PC-3 (cell line): Measurements from ENCODE around the gene GALNTL6. TPM values are rescaled to one million over a fixed set of nuclear protein-coding genes. Genes with fewer than 3 reads are reported as not detected.

ENCODE experiments used
- ATAC-seq: fragments of 200-7000 bp; cut with Tn5 transposase; 2 replicates; pipeline ENCODE4 v1.9.1; 2020; ENCODE audit warnings: mild to moderate bottlenecking, moderate library complexity
- BruUV-seq: library from RNA; stranded (reverse); fragments of 400-500 nt; replicated peaks from 2 replicates; lab custom pipeline; 2021; lab: Mats Ljungman, UMichigan
- CTCF ChIA-PET: fragments of 300-600 bp; sonication (Branson Sonifier 250); formaldehyde crosslinking; loops from one replicate; lab custom pipeline; 2022; ENCODE audit warnings: antibody characterized with exemption; lab: Charles Lee
- POLR2A ChIA-PET: fragments of 300-600 bp; sonication (Branson Sonifier 250); formaldehyde crosslinking; loops from one replicate; lab custom pipeline; 2022; ENCODE audit warnings: antibody characterized with exemption; ENCODE audit not compliant: unreplicated experiment; lab: Charles Lee
- DNase-seq: peaks from one replicate; pipeline ENCODE4 v3.0.0-alpha.2; 2015
- H2AFZ ChIP-seq: fragments of 300-600 bp; sonication (generic); 2 replicates; pipeline ENCODE4 v1.6.0; 2016; ENCODE audit warnings: antibody characterized with exemption, low read length
- H3F3A ChIP-seq: fragments of 300-600 bp; sonication (generic); one replicate; pipeline ENCODE4 v1.6.0; 2017; ENCODE audit warnings: antibody characterized with exemption, low read length, control low read depth, mild to moderate bottlenecking; ENCODE audit not compliant: unreplicated experiment
- H3K27ac ChIP-seq: fragments of 300-600 bp; sonication (generic); 2 replicates; pipeline ENCODE4 v1.5.1; 2016; ENCODE audit warnings: mild to moderate bottlenecking, low read length
- H3K27me3 ChIP-seq: fragments of 300-600 bp; sonication (generic); 2 replicates; pipeline ENCODE4 v1.6.1; 2016; ENCODE audit warnings: low read length, mixed read lengths
- H3K36me3 ChIP-seq: fragments of 300-600 bp; sonication (generic); 2 replicates; pipeline ENCODE4 v1.6.1; 2016; ENCODE audit warnings: low read depth, mixed run types, low read length, mixed read lengths
- H3K4me1 ChIP-seq: fragments of 300-600 bp; sonication (generic); 2 replicates; pipeline ENCODE4 v1.5.1; 2016; ENCODE audit warnings: low read length; ENCODE audit not compliant: insufficient read depth
- H3K4me2 ChIP-seq: fragments of 300-600 bp; sonication (generic); 2 replicates; pipeline ENCODE4 v1.6.0; 2016; ENCODE audit warnings: low read length
- H3K4me3 ChIP-seq: fragments of 300-600 bp; sonication (generic); 2 replicates; pipeline ENCODE4 v1.5.1; 2016; ENCODE audit warnings: mild to moderate bottlenecking, low read length, mixed read lengths
- H3K79me2 ChIP-seq: fragments of 300-600 bp; sonication (generic); 2 replicates; pipeline ENCODE4 v1.6.1; 2017; ENCODE audit warnings: low read length, mixed read lengths
- H3K9ac ChIP-seq: fragments of 300-600 bp; sonication (generic); 2 replicates; pipeline ENCODE4 v1.6.0; 2016; ENCODE audit warnings: mild to moderate bottlenecking, low read length
- H3K9me2 ChIP-seq: fragments of 300-600 bp; sonication (generic); replicated peaks from 2 replicates; pipeline ENCODE4 v1.6.1; 2016; ENCODE audit warnings: mixed run types, low read length, mixed read lengths
- H3K9me3 ChIP-seq: fragments of 300-600 bp; sonication (generic); 2 replicates; pipeline ENCODE4 v1.6.1; 2016; ENCODE audit warnings: low read length, mixed read lengths
- H4K20me1 ChIP-seq: fragments of 300-600 bp; sonication (generic); 2 replicates; pipeline ENCODE4 v1.6.1; 2016; ENCODE audit warnings: low read length, mixed read lengths
- CTCF ChIP-seq: fragments of 300-600 bp; sonication (generic); conservative IDR thresholded peaks from 2 replicates; pipeline ENCODE4 v1.5.1; 2017; ENCODE audit warnings: antibody characterized with exemption, low read depth, mild to moderate bottlenecking, low read length
- EZH2 ChIP-seq: fragments of 300-600 bp; sonication (generic); IDR thresholded peaks from one replicate; pipeline ENCODE4 v1.6.1; 2017; ENCODE audit warnings: antibody characterized with exemption, mild to moderate bottlenecking, low read length; ENCODE audit not compliant: unreplicated experiment
- EZH2phosphoT487 ChIP-seq: fragments of 300-600 bp; sonication (generic); IDR thresholded peaks from 2 replicates; pipeline ENCODE4 v1.6.1; 2018; ENCODE audit warnings: mild to moderate bottlenecking, antibody characterized with exemption, low read length, borderline replicate concordance
- intact Hi-C: fragments of 100-400 bp; cut with micrococcal nuclease; formaldehyde crosslinking; loops from 2 replicates; pipeline ENCODE4 v1.9.0; 2023
- total RNA-seq: library from RNA; depleted of rRNA; stranded (reverse); fragments of >200 nt; gene quantifications from 2 replicates; pipeline ENCODE4 v1.2.3, GENCODE V29; 2014

GALNTL6 gene
- total RNA-seq, 1 experiment from 2014 or later: not detected

DNA sequence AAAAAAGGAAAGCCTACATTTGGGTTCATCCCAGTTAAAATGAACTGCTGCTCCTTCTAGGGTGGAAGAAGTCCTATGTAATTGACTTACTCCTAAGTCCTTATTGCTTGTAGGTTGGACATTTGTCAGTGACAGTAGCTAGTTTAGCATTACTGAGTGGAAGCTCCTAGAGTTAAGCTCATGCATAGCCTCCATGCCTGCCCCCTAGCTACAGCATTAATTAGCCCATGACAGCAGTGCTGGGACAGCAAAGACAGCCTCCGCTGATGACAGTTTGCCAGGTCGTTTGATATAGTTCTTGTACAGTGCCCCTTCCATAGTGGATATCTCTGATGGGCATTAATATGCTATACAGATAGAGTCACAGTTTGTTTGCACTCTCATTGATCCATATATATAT lies 18.7 kb upstream of the GALNTL6 start:
- no peak overlapping the region for H3K9ac ChIP-seq
- no peaks in the 10 kb centered on the region for H4K20me1 ChIP-seq
- no peaks in the 10 kb centered on the region for H3K27me3 ChIP-seq
- no peaks in the 10 kb centered on the region for H3K36me3 ChIP-seq
- H3K9me3 ChIP-seq: no peaks in the 10 kb centered on the region
- TF ChIP-seq CTCF: no peak
- no peak for TF ChIP-seq EZH2
- no peak for TF ChIP-seq EZH2phosphoT487
- no peaks in the 10 kb centered on the region for H3K9me2 ChIP-seq
- ATAC-seq (no peak), DNase-seq (no peak)
- H3K4me2 ChIP-seq: no peak overlapping the region
- H3K79me2 ChIP-seq: no peaks in the 10 kb centered on the region
- BruUV-seq: no TSS peak
- H3K27ac ChIP-seq: no peak overlapping the region
- no peaks in the 10 kb centered on the region for H3F3A ChIP-seq
- H3K4me3 ChIP-seq: no peak overlapping the region
- H2AFZ ChIP-seq: no peak overlapping the region
- no peaks in the 10 kb centered on the region for H3K4me1 ChIP-seq
- ChIA-PET POLR2A (no interaction called here), CTCF (no interaction called here)
- intact Hi-C loops: no loop called here

- intact Hi-C loops: no loop called here
- H3K36me3 ChIP-seq: no peaks in the 10 kb centered on the region
- no peaks in the 10 kb centered on the region for H3F3A ChIP-seq
- no peaks in the 10 kb centered on the region for H4K20me1 ChIP-seq
- no peaks in the 10 kb centered on the region for H3K79me2 ChIP-seq
- H3K4me1 ChIP-seq: no peaks in the 10 kb centered on the region
- BruUV-seq: no TSS peak
- no peaks in the 10 kb centered on the region for H3K27me3 ChIP-seq
- TF ChIP-seq CTCF (no peak), EZH2 (no peak), EZH2phosphoT487 (no peak)
- H3K4me3 ChIP-seq: no peak overlapping the region
- CTCF ChIA-PET: no interaction called here
- no peak overlapping the region for H3K27ac ChIP-seq
- H3K9me3 ChIP-seq: no peaks in the 10 kb centered on the region
- POLR2A ChIA-PET: no interaction called here
- no peak overlapping the region for H3K4me2 ChIP-seq
- DNase-seq (no peak), ATAC-seq (no peak)
- no peaks in the 10 kb centered on the region for H3K9me2 ChIP-seq
- no peak overlapping the region for H3K9ac ChIP-seq
- no peak overlapping the region for H2AFZ ChIP-seq
Observed at GRCh38 chr4:171809854-171810253, 3.4 kb upstream of the GALNTL6 start.

DNA sequence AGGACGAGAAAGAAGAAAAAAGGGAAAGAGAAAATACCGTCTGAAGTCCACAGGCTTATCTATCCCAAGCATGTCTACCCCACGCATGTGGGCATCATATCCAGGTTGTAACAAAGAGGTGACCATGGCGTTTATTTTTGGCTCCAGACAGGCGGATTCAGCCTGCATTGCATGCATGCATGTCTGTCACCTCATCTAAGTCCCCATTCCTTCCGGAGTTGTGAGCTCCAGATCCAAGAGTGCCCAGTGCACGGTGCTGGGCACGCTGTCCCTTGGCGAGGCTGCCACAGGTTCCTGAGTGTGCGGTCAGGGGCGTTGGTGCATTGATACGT lies 905 bp upstream of the GALNTL6 start:
- no peak for DNase-seq
- Histone ChIP-seq H4K20me1 (no peaks in the 10 kb centered on the region), H3K36me3 (no peaks in the 10 kb centered on the region), H3K9me3 (no peaks in the 10 kb centered on the region), H3K9me2 (no peaks in the 10 kb centered on the region), H3K27me3 (no peaks in the 10 kb centered on the region), H3K27ac (no peak overlapping the region), H3K4me3 (no peak overlapping the region), H3K4me2 (no peak overlapping the region), H3K79me2 (no peaks in the 10 kb centered on the region), H3K4me1 (no peaks in the 10 kb centered on the region), H3F3A (no peaks in the 10 kb centered on the region), H2AFZ (no peak overlapping the region), H3K9ac (no peak overlapping the region)
- no TSS peak for BruUV-seq
- no peak for ATAC-seq
- TF ChIP-seq EZH2 (no peak), CTCF (no peak), EZH2phosphoT487 (no peak)
- POLR2A ChIA-PET: no interaction called here
- intact Hi-C loops: no loop called here
- CTCF ChIA-PET: no interaction called here
